Right lobe of liver (tissue), 6 donors: ENCODE results near the gene RIPK4. TPM values are rescaled to one million over a fixed set of nuclear protein-coding genes. Genes with fewer than 3 reads are reported as not detected.

ENCODE experiments used
- ATAC-seq, 4 donors: fragments of 200-7000 bp; cut with Tn5 transposase; one replicate each; pipeline ENCODE4 v1.9.1; 2020; ENCODE audit warnings: mild to moderate bottlenecking in 4 of 4, moderate library complexity in 4 of 4
- DNase-seq, 3 donors: peaks; one replicate each; pipeline ENCODE4 v3.0.0-alpha.2; 2020
- H3K27ac ChIP-seq, 3 donors: fragments of 200-600 bp; one replicate each; pipeline ENCODE4 v1.8.0; 2022
- H3K27me3 ChIP-seq, 2 donors: fragments of 200-600 bp; one replicate each; pipeline ENCODE4 v1.8.0; 2022
- H3K36me3 ChIP-seq, 4 donors: fragments of 200-600 bp; sonication (generic) in 1 of 4; one replicate each; pipeline versions ENCODE4 v1.5.1 to v1.8.0; 2017 to 2022; ENCODE audit warnings: control low read depth in 1 of 4
- H3K4me1 ChIP-seq, 4 donors: fragments of 200-600 bp; sonication (generic) in 1 of 4; one replicate each; pipeline versions ENCODE4 v1.5.1 to v1.8.0; 2017 to 2022; ENCODE audit warnings: control low read depth in 1 of 4
- H3K4me3 ChIP-seq, 3 donors: fragments of 200-600 bp; one replicate each; pipeline ENCODE4 v1.8.0; 2022
- H3K9me3 ChIP-seq, 4 donors: fragments of 200-600 bp; sonication (generic) in 1 of 4; one replicate each; pipeline versions ENCODE4 v1.5.1 to v1.8.0; 2017 to 2022; ENCODE audit warnings: control low read depth in 1 of 4
- CTCF ChIP-seq, 4 donors: fragments of 200-600 bp in 3 of 4; fragments of 450-650 bp in 1 of 4; IDR thresholded peaks; one replicate each; pipeline versions ENCODE4 v1.5.1 to v1.8.0; 2016 to 2022; ENCODE audit warnings: antibody characterized with exemption in 4 of 4, mild to moderate bottlenecking in 2 of 4
- POLR2A ChIP-seq: fragments of 450-650 bp; IDR thresholded peaks from one replicate; pipeline ENCODE4 v1.6.1; 2017; ENCODE audit warnings: antibody characterized with exemption, mild to moderate bottlenecking
- WGBS: methylation state at CpG from one replicate; pipeline ENCODE4 v1.1.6; 2018; ENCODE audit warnings: low coverage, low lambda C conversion rate; ENCODE audit not compliant: insufficient coverage; ENCODE audit errors: missing lambda C conversion rate; 5-methylcytosine and 5-hydroxymethylcytosine counted together
- intact Hi-C, 2 donors: fragments of 100-400 bp; cut with DNase I; formaldehyde crosslinking; loops; one replicate each; pipeline versions ENCODE4 v1.11.2 to v1.14.1; 2022
- total RNA-seq, 6 experiments: library from RNA; depleted of rRNA in 2 of 6; stranded (reverse); fragments of >200 nt in 2 of 6; fragmentation: NEBNext Ultra II Directional in 3 of 6; extraction: Animal tissue kit (Norgen Biotek cat#: 25700) in 3 of 6; gene quantifications; one replicate each; pipeline versions ENCODE4 v1.1.0 to v1.2.4, GENCODE V29; 2016 to 2023
- donor health status: DM: no; HTN: yes; CAD: no.
- donor health status: DM: no; HTN: no; CAD: no.
- donor health status: DM: no; HTN: no; CAD: no.
- donor health status: DM: no; HTN: yes; CAD: no.
- donor health status: DM: no; HTN: yes; CAD: no.

The RIPK4 gene
- total RNA-seq, 6 experiments from 2014 or later: 6.7 to 18.7 (median 12.7) TPM

GRCh38 chr21:41799763-41800162 lies 32.9 kb upstream of the RIPK4 start:
- ATAC-seq (no peak), DNase-seq (no peak)
- TF ChIP-seq POLR2A (no peak), CTCF (IDR thresholded peaks at IDR 0.05) (no peak)
- intact Hi-C loops: no loop called here
- WGBS: no CpG with 5 or more reads among the region's 7 CpGs
- Histone ChIP-seq H3K4me1 (no peaks in the 10 kb centered on the region), H3K27ac (no peak overlapping the region), H3K36me3 (no peaks in the 10 kb centered on the region), H3K27me3 (no peaks in the 10 kb centered on the region), H3K9me3 (no peaks in the 10 kb centered on the region), H3K4me3 (no peak overlapping the region)

- Histone ChIP-seq H3K36me3 (no peaks in the 10 kb centered on the region), H3K4me1 (no peaks in the 10 kb centered on the region), H3K4me3 (no peak overlapping the region), H3K27me3 (no peaks in the 10 kb centered on the region), H3K27ac (no peak overlapping the region), H3K9me3 (no peaks in the 10 kb centered on the region)
- 94% methylated on average over 8 of the region's 20 CpGs for WGBS
- intact Hi-C loops: no loop called here
- DNase-seq (no peak), ATAC-seq (no peak)
- no peak for TF ChIP-seq POLR2A
Observed at GRCh38 chr21:41798326-41798725, 31.5 kb upstream of the RIPK4 start.

GRCh38 chr21:41796476-41797080 lies 29.7 kb upstream of the RIPK4 start:
- no peaks in the 10 kb centered on the region for H3K4me1 ChIP-seq
- intact Hi-C loops: no loop called here
- H3K36me3 ChIP-seq: no peaks in the 10 kb centered on the region
- no peak for TF ChIP-seq POLR2A
- no peak for TF ChIP-seq CTCF (IDR thresholded peaks at IDR 0.05)
- 89% methylated on average over 5 of the region's 14 CpGs for WGBS
- H3K9me3 ChIP-seq: no peaks in the 10 kb centered on the region
- DNase-seq: no peak
- H3K27ac ChIP-seq: no peak overlapping the region
- no peak for ATAC-seq
- H3K27me3 ChIP-seq: no peaks in the 10 kb centered on the region
- H3K4me3 ChIP-seq: no peak overlapping the region

- no peaks in the 10 kb centered on the region for H3K27me3 ChIP-seq
Observed at GRCh38 chr21:41795726-41796125, 28.9 kb upstream of the RIPK4 start.

GRCh38 chr21:41794600-41794999 lies 27.7 kb upstream of the RIPK4 start:
- no peak for TF ChIP-seq POLR2A
- no peak for TF ChIP-seq CTCF (IDR thresholded peaks at IDR 0.05)
- Histone ChIP-seq H3K36me3 (no peaks in the 10 kb centered on the region), H3K9me3 (no peaks in the 10 kb centered on the region), H3K4me1 (no peaks in the 10 kb centered on the region), H3K4me3 (no peak overlapping the region), H3K27ac (no peak overlapping the region), H3K27me3 (no peaks in the 10 kb centered on the region)
- no peak for DNase-seq
- WGBS: 76% methylated on average over 8 of the region's 10 CpGs
- intact Hi-C loops: no loop called here
- ATAC-seq: no peak

More at GRCh38 chr21:41795726-41796125, 28.9 kb upstream of the RIPK4 start:
- Histone ChIP-seq H3K4me3 (no peak overlapping the region), H3K36me3 (no peaks in the 10 kb centered on the region), H3K27ac (no peak overlapping the region), H3K4me1 (no peaks in the 10 kb centered on the region), H3K9me3 (no peaks in the 10 kb centered on the region)
- TF ChIP-seq POLR2A (no peak), CTCF (IDR thresholded peaks at IDR 0.05) (no peak)
- intact Hi-C loops: no loop called here
- WGBS: 44% methylated on average over 3 of the region's 3 CpGs
- DNase-seq: no peak
- no peak for ATAC-seq
